Forelimb muscle (tissue), 1 donor: ENCODE measurements around the gene ADAD1. TPM values are rescaled to one million over a fixed set of nuclear protein-coding genes. Genes with fewer than 3 reads are reported as not detected.
"Not testable (repeated sequence)": the region's sequence is repeated elsewhere in the genome, so short reads cannot be mapped to it uniquely, and the experiment has no call there.

Experiments
- DNase-seq: peaks from one replicate; pipeline ENCODE4 v3.0.0-alpha.2; 2013; ENCODE audit warnings: low read depth
- polyA plus RNA-seq: library from polyadenylated mRNA; unstranded; fragments of 120-200 nt; gene quantifications from one replicate; pipeline ENCODE4 v1.2.1, GENCODE V29; 2013; ENCODE audit not compliant: insufficient read length

The ADAD1 gene
- polyA plus RNA-seq, result not detected

DNA sequence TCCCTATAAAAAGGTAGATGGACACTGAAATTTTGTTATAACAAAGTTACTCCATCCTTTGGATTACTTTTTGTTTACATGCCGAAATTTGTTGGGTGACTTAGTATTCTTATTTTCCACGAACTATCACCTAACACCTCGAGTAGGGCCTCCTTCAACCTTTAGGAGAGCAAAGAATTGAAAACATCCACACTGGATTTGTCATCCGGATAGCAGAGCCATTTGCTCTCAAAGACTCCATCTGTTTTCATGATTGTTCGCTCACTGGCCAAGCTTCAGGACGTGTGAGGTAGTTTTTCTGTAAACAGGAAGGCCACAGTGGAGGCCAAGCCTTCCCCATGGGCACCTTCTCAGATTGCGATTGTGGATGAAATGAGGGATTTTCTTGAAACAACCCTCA, at the start of gene ADAD1:
TSS of gene ADAD1 (plus strand) at position 301 of the 400 bp plus-strand sequence. CDS start 1,059 bp downstream, outside the sequence.
- DNase-seq, result no peak

DNA sequence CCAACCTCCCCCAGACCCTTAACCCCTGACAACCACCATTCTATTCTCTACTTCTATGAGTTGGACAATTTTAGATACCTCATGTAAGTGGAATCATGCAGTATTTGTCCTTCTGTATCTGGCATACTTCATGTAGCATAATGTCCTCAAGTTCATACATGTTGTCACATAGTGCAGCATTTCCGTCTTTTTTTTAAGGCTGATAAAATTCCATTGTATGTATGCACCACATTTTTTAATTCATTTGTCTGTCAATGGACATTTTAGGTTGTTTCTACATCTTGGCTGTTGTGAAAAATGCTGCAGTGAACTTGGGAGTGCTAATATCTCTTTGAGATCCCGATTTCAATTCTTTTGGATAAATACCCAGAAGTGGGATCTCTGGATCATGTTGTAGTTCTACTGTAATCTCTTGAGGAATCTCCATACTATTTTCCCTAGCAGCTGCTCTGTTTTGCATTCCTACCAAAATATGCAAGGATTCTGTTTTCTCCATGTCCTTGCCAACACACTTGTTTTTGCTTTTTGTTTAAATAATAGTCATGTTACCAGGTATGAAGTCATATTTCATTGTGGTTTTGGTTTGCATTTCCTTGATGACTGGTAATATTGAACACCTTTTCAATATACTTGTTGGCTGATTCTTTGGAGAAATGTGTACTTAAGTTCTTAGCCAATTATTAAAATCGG, 48.8 kb upstream of the ADAD1 start:
- peak; percentile 20 for DNase-seq

DNA sequence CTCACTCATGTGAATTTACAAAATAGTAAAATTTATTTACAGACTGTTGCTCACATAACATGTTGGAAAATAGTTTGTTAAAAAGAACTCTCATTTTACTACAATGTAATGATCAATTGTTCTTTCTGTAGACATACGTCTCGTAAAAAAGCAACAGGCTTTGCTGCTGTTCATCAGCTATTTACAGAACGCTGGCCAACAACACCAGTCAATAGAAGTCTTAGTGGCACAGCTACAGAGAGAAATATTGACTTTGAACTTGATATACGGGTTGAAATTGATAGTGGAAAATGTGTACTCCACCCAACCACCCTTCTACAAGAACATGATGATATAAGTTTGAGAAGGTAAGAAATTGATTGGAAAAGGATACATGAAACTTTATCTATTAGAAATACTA, 47.6 kb upstream of the ADAD1 start:
- DNase-seq, result no peak

DNA sequence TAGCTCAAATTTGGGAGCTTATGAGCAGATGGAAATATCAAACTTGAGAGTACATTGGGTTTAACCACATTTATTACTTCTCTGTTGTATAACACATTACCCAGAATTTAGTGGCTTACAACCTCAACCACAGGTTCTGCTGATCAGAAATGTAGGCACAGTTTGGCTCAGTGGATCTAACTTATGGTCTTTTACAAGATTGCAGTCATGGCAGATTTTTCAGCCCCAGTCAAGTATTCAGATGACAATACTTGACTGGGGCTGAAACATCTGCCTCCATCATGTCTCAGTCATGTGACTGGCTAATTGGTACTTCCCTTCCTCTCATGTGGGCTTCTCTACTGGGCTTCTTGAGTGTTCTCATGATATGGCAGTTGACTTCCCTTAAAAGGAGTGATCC, 44.0 kb upstream of the ADAD1 start:
- no peak for DNase-seq

DNA sequence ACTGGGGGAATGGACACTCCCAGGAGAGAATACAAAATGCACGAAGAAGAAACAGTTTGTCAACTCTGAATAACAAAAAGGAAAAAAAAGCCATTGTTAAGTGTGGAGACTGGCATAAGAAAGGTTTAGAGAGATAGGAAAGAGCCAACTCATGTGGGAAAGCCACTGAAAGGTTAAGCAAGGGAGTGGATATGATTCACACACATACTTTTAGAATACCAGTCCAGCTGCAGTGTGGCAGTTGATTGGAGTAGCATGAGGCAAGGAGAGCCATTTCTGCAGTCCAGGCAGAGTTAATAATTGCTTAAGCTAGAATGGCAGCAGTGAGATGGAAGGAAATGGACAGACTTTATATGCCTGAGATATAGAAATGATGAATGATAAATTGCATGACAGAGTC, 36.9 kb upstream of the ADAD1 start:
- no peak for DNase-seq

GRCh38 chr4:122346036-122346435, 32.8 kb upstream of the ADAD1 start:
- DNase-seq, result no peak

DNA sequence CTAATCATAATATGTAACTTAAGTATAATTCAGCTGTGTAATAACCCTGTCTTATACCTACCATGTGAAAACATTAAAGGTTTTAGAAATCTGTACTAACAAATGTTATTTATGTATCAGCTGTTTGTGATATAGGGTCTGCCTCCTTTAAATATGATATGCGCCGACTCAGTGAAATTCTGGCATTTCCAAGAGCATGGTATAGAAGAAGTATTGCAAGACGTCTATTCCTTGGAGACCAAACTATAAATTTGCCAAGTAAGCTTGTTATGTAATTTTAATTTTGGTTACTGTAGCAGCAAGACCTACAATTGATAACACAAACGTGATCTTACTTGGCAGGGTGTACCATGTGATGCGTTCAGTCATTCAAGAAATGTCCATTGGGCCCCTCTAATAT, 32.3 kb upstream of the ADAD1 start:
- no peak for DNase-seq

- no peak for DNase-seq
These were observed 22.4 kb upstream of the ADAD1 start for GRCh38 chr4:122356317-122356808.

DNA sequence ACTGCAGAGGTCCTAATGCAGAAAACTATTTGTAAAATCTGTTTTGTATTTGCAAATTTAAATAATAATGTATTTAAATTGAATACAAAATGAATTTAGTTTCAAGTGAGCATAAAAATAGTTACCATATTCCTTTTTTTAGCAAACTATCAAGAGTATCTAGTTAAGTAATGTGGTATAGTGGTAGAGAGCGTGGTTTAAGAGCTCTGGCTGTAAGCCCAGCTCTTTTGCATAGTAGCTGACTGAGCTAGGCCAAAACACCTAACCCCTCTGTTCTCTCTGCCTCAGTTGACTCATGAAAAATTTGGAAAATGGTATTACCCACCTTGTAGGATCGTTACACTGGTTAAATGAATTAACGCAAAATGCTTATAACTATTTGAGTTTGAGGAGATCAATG, 18.1 kb upstream of the ADAD1 start:
- DNase-seq, result no peak

GRCh38 chr4:122364700-122365404, 14.0 kb upstream of the ADAD1 start:
- DNase-seq, result no peak

DNA sequence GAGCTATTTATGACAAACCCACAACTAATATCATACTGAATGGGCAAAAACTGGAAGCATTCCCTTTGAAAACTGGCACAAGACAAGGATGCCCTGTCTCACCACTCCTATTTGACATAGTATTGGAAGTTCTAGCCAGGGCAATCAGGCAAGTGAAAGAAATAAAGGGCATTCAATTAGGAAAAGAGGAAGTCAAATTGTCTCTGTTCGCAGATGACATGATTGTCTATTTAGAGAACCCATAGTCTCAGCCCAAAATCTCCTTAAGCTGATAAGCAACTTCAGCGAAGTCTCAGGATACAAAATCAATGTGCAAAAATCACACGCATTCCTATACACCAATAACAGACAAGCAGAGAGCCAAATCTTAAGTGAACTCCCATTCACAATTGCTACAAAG, 10.0 kb upstream of the ADAD1 start:
- DNase-seq, result not testable (repeated sequence)

- no peak for DNase-seq
These were observed 1.5 kb upstream of the ADAD1 start for GRCh38 chr4:122377352-122377751.

- DNase-seq, result no peak
These were observed 428 bp downstream of the ADAD1 start for GRCh38 chr4:122379239-122379638.

DNA sequence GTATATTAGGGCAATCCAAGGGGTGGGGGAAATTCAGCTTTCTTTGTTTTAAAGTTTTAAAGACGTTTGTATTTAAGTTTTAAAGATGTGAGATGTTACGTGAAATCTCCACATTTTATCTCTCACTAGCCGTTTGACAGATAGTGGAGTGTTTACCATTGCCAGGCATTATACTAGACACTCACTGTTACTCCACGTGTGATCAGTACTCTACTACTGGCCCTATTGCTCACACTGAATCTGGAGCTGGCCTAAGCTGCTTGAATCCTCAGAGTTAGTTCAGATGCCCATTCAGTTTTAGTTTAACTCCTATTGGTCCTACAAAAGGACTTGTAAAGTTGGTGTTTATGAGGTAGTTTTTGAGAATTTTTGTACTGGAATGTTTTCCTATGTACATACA, 4.5 kb downstream of the ADAD1 start:
- no peak for DNase-seq

- DNase-seq, result no peak
These were observed 5.4 kb downstream of the ADAD1 start for GRCh38 chr4:122384245-122384644.

- DNase-seq, result no peak
These were observed 14.5 kb downstream of the ADAD1 start for GRCh38 chr4:122393276-122393675.

DNA sequence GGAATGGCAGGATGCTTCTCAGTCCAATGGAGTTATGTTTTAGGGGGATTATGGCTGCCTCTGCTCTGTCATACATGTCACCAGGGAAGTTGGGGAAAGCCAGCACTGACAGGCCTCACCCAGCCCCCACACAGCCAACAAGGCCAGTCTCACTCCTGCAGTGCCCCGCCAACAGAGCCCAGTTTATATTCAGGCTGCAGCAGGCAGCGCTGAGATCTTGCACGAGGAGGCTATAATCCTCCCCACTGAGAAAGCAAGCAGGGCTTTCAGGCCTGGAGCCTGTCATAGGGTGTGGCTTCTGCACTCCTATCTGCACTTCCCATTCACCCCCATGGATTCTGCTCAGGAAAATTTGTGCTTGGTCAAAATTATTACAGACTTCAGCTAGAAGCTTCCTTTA, 25.1 kb downstream of the ADAD1 start:
- DNase-seq, result no peak

DNA sequence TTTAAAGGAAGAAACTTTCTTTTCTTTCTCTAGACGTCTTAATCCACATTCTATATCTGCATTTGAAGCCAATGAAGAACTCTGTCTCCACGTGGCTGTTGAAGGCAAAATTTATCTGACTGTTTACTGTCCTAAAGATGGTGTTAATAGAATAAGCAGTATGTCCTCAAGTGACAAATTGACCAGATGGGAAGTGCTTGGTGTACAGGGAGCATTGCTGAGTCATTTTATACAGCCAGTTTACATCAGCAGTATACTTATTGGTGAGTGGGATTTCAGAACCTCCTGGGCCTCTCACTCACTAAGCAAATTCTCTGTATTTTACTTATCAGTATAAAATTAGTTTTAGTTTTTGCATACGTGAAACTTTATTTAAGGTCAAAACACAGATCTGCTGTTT, 33.7 kb downstream of the ADAD1 start:
- DNase-seq, result no peak

GRCh38 chr4:122423246-122423645, 44.4 kb downstream of the ADAD1 start:
- DNase-seq, result no peak

DNA sequence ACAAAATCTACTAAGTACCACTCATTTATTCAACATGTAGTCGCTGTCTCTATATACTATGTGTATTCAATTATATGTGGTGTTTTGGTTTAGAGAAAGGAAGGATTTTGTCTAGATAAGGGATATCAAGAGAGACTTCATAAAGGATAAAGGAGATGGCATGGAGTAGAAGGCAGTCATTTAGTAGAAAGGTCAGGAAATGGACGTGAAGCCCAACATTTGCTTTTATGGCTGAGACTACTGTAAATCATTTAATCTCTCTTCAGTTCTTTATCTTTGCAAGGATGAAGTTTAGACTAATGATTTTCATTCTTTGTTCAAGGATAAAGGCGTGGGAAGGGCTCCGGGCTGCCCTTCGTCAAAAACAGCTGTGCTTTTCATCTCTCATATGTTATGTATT, 52.5 kb downstream of the ADAD1 start:
- no peak for DNase-seq

DNA sequence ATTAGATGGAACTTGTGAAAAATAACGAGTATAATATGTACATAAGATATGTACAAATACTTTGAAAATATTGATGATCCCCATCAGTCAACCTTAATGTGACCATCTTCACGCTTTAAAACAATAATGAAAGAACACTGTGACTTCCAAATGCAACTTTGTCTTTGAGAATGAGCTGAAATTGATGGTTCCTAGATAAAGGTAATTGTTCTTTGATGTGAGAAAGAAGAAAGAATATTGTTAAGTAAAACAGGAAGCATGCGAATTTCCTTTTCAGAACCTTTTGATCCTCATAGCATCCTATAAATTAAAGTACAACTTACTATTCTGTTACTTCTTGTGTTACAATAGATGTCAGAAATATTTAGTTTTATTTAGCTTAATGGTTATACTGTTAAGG, 55.5 kb downstream of the ADAD1 start:
- no peak for DNase-seq

DNA sequence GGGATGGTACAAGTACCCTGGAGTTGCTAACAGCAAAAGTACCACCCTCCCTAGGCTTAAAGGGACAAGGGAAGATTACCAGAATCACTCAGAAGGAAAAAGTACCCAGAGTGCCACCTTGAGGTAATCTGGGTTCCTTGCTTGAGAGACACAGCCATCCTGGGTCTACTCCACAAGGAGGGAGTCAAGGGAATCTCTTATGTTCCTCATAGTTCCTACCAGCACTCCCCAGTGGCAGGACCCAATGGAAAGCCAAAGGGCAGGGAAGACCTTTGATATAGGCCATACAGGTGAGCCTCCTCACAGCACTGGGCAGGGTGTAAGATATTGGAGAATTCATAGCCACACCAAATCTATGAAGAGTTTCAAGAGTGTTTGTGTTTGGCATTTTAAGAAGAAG, 72.0 kb downstream of the ADAD1 start:
- DNase-seq, result no peak

GRCh38 chr4:122453384-122453995, 74.7 kb downstream of the ADAD1 start:
- DNase-seq, result no peak
